ENCODE data around the gene ANXA7.

DNA sequence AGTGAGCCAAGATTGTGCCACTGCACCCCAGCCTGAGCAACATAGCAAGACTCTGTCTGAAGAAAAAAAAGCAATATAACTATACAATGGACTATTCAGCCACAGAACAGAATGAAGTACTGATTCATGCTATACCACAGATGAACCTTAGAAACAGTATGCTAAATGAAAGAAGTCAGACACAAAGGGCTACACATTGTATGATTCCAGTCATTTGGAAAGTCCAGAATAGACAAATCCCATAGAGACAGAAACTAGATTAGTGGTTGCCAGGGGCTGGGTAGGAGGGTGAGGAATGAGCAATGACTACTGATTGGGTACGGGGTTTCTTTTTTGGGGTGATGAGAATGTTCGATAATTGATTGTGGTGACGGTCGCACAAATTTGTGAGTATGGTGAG lies 45.6 kb downstream of the ANXA7 start:
- TF ChIP-seq, protein P1, sequence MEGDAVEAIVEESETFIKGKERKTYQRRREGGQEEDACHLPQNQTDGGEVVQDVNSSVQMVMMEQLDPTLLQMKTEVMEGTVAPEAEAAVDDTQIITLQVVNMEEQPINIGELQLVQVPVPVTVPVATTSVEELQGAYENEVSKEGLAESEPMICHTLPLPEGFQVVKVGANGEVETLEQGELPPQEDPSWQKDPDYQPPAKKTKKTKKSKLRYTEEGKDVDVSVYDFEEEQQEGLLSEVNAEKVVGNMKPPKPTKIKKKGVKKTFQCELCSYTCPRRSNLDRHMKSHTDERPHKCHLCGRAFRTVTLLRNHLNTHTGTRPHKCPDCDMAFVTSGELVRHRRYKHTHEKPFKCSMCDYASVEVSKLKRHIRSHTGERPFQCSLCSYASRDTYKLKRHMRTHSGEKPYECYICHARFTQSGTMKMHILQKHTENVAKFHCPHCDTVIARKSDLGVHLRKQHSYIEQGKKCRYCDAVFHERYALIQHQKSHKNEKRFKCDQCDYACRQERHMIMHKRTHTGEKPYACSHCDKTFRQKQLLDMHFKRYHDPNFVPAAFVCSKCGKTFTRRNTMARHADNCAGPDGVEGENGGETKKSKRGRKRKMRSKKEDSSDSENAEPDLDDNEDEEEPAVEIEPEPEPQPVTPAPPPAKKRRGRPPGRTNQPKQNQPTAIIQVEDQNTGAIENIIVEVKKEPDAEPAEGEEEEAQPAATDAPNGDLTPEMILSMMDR (IDR thresholded peaks at IDR 0.05) = no peak
- TF ChIP-seq POLR2A (IDR thresholded peaks at IDR 0.05) = no peak
